HG03196 (cell line): Measurements from ENCODE around the gene ZNF287.

Experiments used
- ATAC-seq: cut with Tn5 transposase; IDR thresholded peaks from one replicate; pipeline ENCODE4 v1.9.1; 2021; ENCODE audit not compliant: unreplicated experiment

Gene ZNF287

DNA sequence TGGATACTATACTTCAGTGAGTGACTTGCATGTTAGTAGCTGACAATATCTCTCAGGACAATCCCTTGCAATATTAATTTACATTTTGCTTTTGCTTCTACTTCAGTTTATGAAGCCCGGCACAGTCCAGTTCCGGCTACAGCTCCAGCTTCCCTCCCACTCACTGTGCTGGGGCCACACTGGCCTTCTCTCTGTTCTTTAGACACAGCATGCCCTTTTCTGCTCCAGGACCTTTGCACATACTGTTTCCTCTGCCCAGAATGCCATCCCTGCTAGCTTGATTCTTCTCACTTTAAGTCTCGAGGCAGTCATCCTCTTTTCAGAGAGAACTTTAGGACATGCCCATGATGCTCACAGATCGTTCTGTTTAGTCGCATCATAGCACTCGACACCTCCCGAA lies 51.5 kb downstream of the ZNF287 start:
- ATAC-seq: no peak

- no peak for ATAC-seq
Observed at GRCh38 chr17:16516594-16517051, 52.4 kb downstream of the ZNF287 start.

DNA sequence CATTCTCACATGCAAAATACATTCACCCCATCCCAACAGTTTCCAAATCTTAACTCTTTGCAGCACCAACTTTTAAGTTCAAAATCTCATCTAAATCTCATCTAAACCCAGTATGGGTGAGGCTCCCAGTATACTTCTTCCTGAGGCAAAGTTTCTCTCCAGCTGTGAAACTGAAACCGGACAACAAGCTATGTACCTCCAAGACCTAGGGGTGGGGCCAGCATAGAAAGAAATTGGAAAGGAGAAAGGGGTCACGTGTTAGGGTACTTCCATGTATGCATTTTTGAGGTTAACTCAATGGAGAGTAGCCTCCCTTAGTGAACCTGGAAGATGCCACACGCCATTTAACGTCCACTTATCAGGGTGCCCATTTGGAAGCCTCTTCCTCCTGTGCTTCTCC lies 53.1 kb downstream of the ZNF287 start:
- no peak for ATAC-seq

- ATAC-seq: no peak
Observed at GRCh38 chr17:16513873-16514272, 55.1 kb downstream of the ZNF287 start.

DNA sequence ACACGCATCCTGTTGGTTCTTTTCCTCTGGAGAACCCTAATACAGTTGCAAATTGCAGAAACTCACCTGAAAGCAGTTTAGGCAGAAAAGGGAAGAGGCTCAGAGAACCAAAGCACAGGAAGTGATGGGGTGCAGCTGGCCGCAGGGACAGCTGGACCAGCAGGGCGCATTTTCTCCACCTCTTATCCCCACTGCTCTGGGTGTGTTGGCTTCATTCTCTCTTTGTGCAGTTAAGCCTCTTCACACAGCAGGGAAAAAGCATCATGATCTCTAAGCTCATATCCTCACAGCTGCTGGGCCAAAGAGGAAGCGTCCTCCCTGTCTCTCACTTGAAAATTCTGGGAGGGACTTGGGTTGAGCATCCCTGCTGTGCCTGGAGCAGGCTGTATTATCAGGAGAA lies 57.0 kb downstream of the ZNF287 start:
- no peak for ATAC-seq

- ATAC-seq: no peak
Observed at GRCh38 chr17:16511593-16511992, 57.4 kb downstream of the ZNF287 start.

DNA sequence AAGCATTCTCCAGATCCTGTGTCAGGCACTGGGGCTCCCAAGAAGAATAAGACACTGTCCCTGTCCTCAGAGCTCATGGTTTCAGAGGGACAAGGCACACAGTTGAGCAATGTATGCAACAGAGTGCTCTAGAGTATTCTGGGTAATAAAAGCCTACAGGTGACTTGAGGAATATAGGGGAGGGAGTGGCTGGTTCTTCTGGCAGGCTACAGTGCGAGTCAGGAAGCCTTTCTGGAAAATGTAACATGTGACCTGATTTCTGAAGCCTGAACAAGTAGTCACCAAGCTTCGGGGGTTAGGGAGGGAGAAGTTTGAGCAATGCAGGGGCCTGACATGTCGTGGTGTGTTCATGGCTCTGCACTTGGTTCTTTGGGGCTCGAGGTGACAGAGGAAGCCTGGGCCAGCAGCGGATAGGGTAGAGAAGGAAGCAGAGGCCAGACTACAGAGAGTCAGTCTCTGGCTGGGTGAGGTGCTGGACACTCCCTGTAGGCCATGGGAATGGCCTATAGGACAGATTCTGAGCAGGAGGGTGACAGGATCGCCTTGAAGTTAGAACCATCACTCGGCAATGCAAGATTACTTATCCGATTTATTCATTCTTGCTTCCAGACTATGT lies 61.0 kb downstream of the ZNF287 start:
- no peak for ATAC-seq

GRCh38 chr17:16506188-16506587 lies 62.8 kb downstream of the ZNF287 start:
- ATAC-seq: no peak

DNA sequence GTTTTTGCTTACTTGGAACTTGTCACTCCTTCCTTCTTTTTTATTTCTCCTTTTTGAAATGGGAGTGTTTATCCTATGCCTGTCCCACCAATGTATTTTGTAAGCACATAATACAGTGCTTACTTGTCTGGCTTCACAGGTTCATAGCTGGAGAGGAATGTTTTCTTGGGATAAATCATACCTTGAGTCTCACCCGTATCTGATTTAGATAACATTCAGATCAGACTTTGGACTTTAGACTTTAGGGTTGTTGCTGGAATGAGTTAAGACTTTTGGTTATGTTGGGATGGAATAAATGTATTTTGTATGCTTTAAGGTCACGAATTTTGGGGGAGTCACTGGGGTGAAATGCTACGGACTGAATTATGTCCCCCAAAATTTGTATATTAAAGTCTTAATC lies 64.0 kb downstream of the ZNF287 start:
- no peak for ATAC-seq
